GM19372 (cell line): ENCODE measurements around the gene PRKCZ.

Experiments used
- ATAC-seq: cut with Tn5 transposase; IDR thresholded peaks from one replicate; pipeline ENCODE4 v1.9.1; 2021; ENCODE audit warnings: mild to moderate bottlenecking, low read depth, moderate library complexity; ENCODE audit not compliant: unreplicated experiment

Gene PRKCZ

GRCh38 chr1:2098839-2099785 is 48.9 kb downstream of the PRKCZ start:
- ATAC-seq = no peak

GRCh38 chr1:2099886-2100779 is 49.9 kb downstream of the PRKCZ start:
- ATAC-seq = no peak

GRCh38 chr1:2100780-2101108 is 50.5 kb downstream of the PRKCZ start:
- ATAC-seq = no peak

- ATAC-seq = no peak
Measured at GRCh38 chr1:2101531-2101930, 51.3 kb downstream of the PRKCZ start.

- no peak for ATAC-seq
Measured at GRCh38 chr1:2101946-2102345, 51.7 kb downstream of the PRKCZ start.

GRCh38 chr1:2102753-2103152 is 52.5 kb downstream of the PRKCZ start:
- no peak for ATAC-seq

GRCh38 chr1:2103266-2103900 is 53.2 kb downstream of the PRKCZ start:
- ATAC-seq = no peak

GRCh38 chr1:2103901-2104590 is 53.8 kb downstream of the PRKCZ start:
- ATAC-seq = no peak

GRCh38 chr1:2104621-2105427 is 54.6 kb downstream of the PRKCZ start:
- ATAC-seq = no peak

- no peak for ATAC-seq
Measured at GRCh38 chr1:2105781-2106524, 55.7 kb downstream of the PRKCZ start.

GRCh38 chr1:2106659-2107405 is 56.6 kb downstream of the PRKCZ start:
- no peak for ATAC-seq

GRCh38 chr1:2107586-2108212 is 57.5 kb downstream of the PRKCZ start:
- no peak for ATAC-seq

GRCh38 chr1:2108213-2108876 is 58.1 kb downstream of the PRKCZ start:
- ATAC-seq = no peak

GRCh38 chr1:2108877-2109580 is 58.8 kb downstream of the PRKCZ start:
- no peak for ATAC-seq

GRCh38 chr1:2109581-2110021 is 59.4 kb downstream of the PRKCZ start:
- ATAC-seq = no peak

GRCh38 chr1:2110191-2110737 is 60.1 kb downstream of the PRKCZ start:
- ATAC-seq = no peak
